ENCODE data around the gene C19orf85.

- TF ChIP-seq CTCF (conservative IDR thresholded peaks at IDR 0.05; ENCODE audit: low read depth in 2 of 2) (no peak), EZH2 (IDR thresholded peaks at IDR 0.05; ENCODE audit: low read depth, unreplicated experiment) (no peak), CREB1 (CRISPR knock-in tag; IDR thresholded peaks at IDR 0.05; ENCODE audit: low read depth) (no peak), POLR2AphosphoS5 (IDR thresholded peaks at IDR 0.05; ENCODE audit: low read depth) (no peak), NANOG (IDR thresholded peaks at IDR 0.05; ENCODE audit: borderline replicate concordance) (no peak), JUNB (IDR thresholded peaks at IDR 0.05; ENCODE audit: unreplicated experiment) (no peak), EZH2phosphoT487 (IDR thresholded peaks at IDR 0.05; ENCODE audit: unreplicated experiment) (no peak), ZNF331 (CRISPR knock-in tag; IDR thresholded peaks at IDR 0.05; ENCODE audit: low read depth) (no peak), ZNF114 (CRISPR knock-in tag; IDR thresholded peaks at IDR 0.05) (no peak)
- TF ChIP-seq, protein P1, sequence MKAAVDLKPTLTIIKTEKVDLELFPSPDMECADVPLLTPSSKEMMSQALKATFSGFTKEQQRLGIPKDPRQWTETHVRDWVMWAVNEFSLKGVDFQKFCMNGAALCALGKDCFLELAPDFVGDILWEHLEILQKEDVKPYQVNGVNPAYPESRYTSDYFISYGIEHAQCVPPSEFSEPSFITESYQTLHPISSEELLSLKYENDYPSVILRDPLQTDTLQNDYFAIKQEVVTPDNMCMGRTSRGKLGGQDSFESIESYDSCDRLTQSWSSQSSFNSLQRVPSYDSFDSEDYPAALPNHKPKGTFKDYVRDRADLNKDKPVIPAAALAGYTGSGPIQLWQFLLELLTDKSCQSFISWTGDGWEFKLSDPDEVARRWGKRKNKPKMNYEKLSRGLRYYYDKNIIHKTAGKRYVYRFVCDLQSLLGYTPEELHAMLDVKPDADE (IDR thresholded peaks at IDR 0.05), result no peak
- TF ChIP-seq, protein P2, sequence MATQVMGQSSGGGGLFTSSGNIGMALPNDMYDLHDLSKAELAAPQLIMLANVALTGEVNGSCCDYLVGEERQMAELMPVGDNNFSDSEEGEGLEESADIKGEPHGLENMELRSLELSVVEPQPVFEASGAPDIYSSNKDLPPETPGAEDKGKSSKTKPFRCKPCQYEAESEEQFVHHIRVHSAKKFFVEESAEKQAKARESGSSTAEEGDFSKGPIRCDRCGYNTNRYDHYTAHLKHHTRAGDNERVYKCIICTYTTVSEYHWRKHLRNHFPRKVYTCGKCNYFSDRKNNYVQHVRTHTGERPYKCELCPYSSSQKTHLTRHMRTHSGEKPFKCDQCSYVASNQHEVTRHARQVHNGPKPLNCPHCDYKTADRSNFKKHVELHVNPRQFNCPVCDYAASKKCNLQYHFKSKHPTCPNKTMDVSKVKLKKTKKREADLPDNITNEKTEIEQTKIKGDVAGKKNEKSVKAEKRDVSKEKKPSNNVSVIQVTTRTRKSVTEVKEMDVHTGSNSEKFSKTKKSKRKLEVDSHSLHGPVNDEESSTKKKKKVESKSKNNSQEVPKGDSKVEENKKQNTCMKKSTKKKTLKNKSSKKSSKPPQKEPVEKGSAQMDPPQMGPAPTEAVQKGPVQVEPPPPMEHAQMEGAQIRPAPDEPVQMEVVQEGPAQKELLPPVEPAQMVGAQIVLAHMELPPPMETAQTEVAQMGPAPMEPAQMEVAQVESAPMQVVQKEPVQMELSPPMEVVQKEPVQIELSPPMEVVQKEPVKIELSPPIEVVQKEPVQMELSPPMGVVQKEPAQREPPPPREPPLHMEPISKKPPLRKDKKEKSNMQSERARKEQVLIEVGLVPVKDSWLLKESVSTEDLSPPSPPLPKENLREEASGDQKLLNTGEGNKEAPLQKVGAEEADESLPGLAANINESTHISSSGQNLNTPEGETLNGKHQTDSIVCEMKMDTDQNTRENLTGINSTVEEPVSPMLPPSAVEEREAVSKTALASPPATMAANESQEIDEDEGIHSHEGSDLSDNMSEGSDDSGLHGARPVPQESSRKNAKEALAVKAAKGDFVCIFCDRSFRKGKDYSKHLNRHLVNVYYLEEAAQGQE (IDR thresholded peaks at IDR 0.05; ENCODE audit: unreplicated experiment), result no peak
These were observed 27.7 kb downstream of the C19orf85 start for GRCh38 chr19:55436847-55437246.
